HepG2 (cell line): Measurements from ENCODE around the gene GRM5.
A peak's percentile ranks its signal among the peaks of the same experiment; 100 is the strongest.

ENCODE experiments used
- CTCF ChIP-seq: sonication (generic); formaldehyde crosslinking; IDR thresholded peaks from 2 replicates; pipeline ENCODE4 v1.5.0; 2020; ENCODE audit warnings: mild to moderate bottlenecking, missing genetic modification reagents, moderate library complexity
- ESRRA ChIP-seq: sonication (generic); formaldehyde crosslinking; IDR thresholded peaks from 2 replicates; pipeline ENCODE4 v1.5.1; 2020; ENCODE audit warnings: mild to moderate bottlenecking, low read depth, missing genetic modification reagents
- FOSL1 ChIP-seq: sonication (generic); formaldehyde crosslinking; IDR thresholded peaks from 2 replicates; pipeline ENCODE4 v1.9.0; 2021; ENCODE audit warnings: missing genetic modification reagents, borderline replicate concordance
- HNRNPH1 ChIP-seq: fragments of 200-400 bp; formaldehyde crosslinking; optimal IDR thresholded peaks from 2 replicates; pipeline ENCODE3; 2017; ENCODE audit warnings: mild to moderate bottlenecking, low read depth, low read length
- KMT2B ChIP-seq: IDR thresholded peaks from 2 replicates; pipeline ENCODE4 v1.6.1; 2016; ENCODE audit warnings: missing genetic modification reagents, missing compliant biosample characterization
- MAZ ChIP-seq, 2 experiments: sonication (generic) in 1 of 2; formaldehyde crosslinking in 1 of 2; IDR thresholded peaks; 2 replicates each; pipeline versions ENCODE4 v1.5.0 to v1.6.1; 2012 to 2020; ENCODE audit warnings: low read depth in 2 of 2, mild to moderate bottlenecking in 2 of 2, borderline replicate concordance in 1 of 2, improper control_type of control experiment in 1 of 2, low read length in 1 of 2, missing genetic modification reagents in 1 of 2, moderate library complexity in 1 of 2
- MTA3 ChIP-seq: sonication (generic); formaldehyde crosslinking; IDR thresholded peaks from 2 replicates; pipeline ENCODE4 v1.4.0; 2020; ENCODE audit warnings: missing genetic modification reagents
- POLR2AphosphoS5 ChIP-seq: IDR thresholded peaks from 2 replicates; pipeline ENCODE4 v1.6.1; 2012; ENCODE audit warnings: low read depth, low read length
- POLR2G ChIP-seq: fragments of 200-400 bp; formaldehyde crosslinking; IDR thresholded peaks from 2 replicates; pipeline ENCODE4 v1.6.1; 2018; ENCODE audit warnings: mild to moderate bottlenecking, low read depth, low read length, moderate library complexity
- SNAPC4 ChIP-seq: sonication (generic); formaldehyde crosslinking; IDR thresholded peaks from 2 replicates; pipeline ENCODE4 v1.4.0; 2020; ENCODE audit warnings: mild to moderate bottlenecking, missing genetic modification reagents
- ZBTB7A ChIP-seq: sonication (generic); formaldehyde crosslinking; IDR thresholded peaks from 2 replicates; pipeline ENCODE4 v1.8.0; 2022; ENCODE audit warnings: mild to moderate bottlenecking, missing genetic modification reagents
- ZNF263 ChIP-seq: sonication (generic); formaldehyde crosslinking; IDR thresholded peaks from 2 replicates; pipeline ENCODE4 v1.4.0; 2020; ENCODE audit warnings: missing genetic modification reagents
- ZNF629 ChIP-seq: sonication (generic); formaldehyde crosslinking; conservative IDR thresholded peaks from 2 replicates; pipeline ENCODE4 v1.5.0; 2020; ENCODE audit warnings: missing genetic modification reagents
- ZSCAN31 ChIP-seq: sonication (generic); formaldehyde crosslinking; IDR thresholded peaks from 2 replicates; pipeline ENCODE4 v1.5.0; 2020; ENCODE audit warnings: low read depth, mild to moderate bottlenecking, missing genetic modification reagents

GRCh38 chr11:88552379-88553062 is 513.3 kb downstream of the GRM5 start:
- TF ChIP-seq ZNF629 = no peak
- TF ChIP-seq ESRRA = no peak
- TF ChIP-seq MTA3 = no peak
- no peak for TF ChIP-seq ZBTB7A (CRISPR knock-in tag)
- no peak for TF ChIP-seq KMT2B (CRISPR knock-in tag)
- TF ChIP-seq POLR2AphosphoS5 = no peak
- no peak for TF ChIP-seq ZNF263
- TF ChIP-seq ZSCAN31 (CRISPR knock-in tag) = no peak
- TF ChIP-seq MAZ (IDR thresholded peaks at IDR 0.05; ENCODE audit: borderline replicate concordance, low read depth, low read length) = no peak
- no peak for TF ChIP-seq MAZ (CRISPR knock-in tag; IDR thresholded peaks at IDR 0.05; ENCODE audit: low read depth)
- no peak for TF ChIP-seq HNRNPH1
- no peak for TF ChIP-seq FOSL1 (CRISPR knock-in tag)
- no peak for TF ChIP-seq POLR2G
- no peak for TF ChIP-seq SNAPC4
- peak; percentile 75 for TF ChIP-seq CTCF
